ENCODE data around the gene DIPK1C.

Gene DIPK1C

DNA sequence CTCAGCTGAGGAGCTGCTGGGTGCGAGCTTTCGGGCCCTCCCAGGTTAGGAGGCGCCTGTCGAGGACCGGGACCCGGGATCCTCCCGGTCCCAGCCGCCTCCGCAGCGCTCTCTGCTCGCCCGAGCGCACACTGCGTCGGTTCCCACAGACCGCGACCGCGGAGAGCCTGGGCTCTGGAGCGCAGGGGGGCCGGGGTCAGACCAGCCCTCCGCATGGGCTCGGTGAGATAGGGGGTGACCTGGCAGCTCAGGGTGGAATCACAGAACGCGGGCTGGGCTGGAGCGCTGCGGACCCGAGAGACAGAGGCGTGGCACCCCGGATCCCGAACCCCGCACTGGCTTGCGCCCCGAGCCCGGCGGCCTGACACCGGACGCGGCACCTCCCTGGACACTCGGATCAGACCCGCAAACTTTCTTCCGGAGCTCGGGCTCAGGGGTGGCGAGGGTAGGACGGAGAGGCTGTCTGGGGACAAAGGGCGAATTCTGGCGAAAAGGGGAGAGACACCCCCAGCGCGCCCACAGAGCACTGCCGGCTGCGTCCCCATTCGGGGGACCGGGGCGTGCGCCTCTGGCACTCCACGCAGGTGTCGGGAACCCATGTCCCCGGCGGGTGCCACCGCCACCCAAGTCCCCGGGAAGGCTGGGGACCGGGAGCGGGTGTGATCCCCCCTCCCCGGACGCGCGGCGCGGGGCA is 612 bp downstream of the DIPK1C start:
- no peak for DNase-seq
- in situ Hi-C loops (cut with HindIII; ENCODE audit: low pct_ligation_motif_present, low pct_unique_long_range_greater_than_20kb, low sequenced_read_pairs) = no loop called here

DNA sequence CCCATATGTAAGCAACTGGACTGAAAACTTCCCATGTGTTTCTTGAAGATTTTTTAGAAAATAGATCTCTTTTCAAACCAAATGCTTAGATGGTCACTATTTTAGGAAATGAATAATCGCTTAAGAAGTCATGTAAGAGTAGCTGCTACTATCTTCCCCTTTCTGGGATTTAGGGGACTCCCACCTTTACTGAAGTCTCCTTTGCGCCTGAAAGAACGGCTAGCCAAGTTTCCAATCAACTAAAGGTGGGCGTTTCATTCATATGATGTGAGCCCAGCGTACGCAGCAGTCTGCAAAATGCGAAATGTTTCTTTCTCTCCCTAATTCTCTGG is 1.1 kb downstream of the DIPK1C start:
- DNase-seq = no peak
- in situ Hi-C loops (cut with HindIII; ENCODE audit: low pct_ligation_motif_present, low pct_unique_long_range_greater_than_20kb, low sequenced_read_pairs) = no loop called here

DNA sequence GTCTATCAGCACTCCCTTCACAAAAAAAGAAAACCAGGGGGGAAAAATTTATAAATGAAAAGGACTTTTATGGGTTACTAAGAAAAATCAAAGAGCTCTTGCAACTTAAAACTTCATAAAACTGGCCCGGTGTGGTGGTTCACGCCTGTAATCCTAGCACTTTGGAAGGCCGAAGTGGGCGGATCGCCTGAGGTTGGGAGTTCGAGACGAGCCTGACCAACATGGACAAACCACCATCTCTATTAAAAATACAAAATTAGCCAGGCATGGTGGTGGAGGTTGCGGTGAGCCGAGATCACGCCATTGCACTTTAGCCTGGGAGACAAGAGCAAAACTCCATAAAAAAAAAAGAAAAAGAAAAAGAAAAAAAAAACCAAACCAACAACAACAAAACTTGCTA is 1.7 kb downstream of the DIPK1C start:
- DNase-seq = no peak
- in situ Hi-C loops (cut with HindIII; ENCODE audit: low pct_ligation_motif_present, low pct_unique_long_range_greater_than_20kb, low sequenced_read_pairs) = no loop called here

DNA sequence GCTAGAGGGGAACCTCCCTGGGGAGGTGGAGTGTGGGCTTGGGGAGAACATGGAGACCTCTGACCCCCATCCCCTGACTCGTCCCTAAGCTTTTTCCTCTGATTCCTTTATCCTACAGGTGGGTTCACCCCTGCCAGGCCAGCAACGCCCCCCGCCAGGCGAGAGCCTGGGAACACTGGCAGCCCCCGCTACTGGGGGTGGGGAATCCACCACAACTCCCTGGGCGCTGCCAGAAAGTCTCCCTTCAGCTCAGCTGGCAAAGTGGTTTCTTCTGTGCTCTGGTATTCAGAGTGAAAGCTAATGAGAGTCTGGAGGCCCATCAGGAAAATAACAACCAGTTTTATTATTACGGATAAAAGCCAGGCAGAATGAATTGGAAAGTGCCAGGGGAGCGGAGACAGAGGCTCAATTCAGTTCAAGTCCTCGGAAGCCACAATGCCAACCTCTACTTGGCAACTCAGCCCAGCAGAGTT is 2.8 kb downstream of the DIPK1C start:
- no peak for DNase-seq

DNA sequence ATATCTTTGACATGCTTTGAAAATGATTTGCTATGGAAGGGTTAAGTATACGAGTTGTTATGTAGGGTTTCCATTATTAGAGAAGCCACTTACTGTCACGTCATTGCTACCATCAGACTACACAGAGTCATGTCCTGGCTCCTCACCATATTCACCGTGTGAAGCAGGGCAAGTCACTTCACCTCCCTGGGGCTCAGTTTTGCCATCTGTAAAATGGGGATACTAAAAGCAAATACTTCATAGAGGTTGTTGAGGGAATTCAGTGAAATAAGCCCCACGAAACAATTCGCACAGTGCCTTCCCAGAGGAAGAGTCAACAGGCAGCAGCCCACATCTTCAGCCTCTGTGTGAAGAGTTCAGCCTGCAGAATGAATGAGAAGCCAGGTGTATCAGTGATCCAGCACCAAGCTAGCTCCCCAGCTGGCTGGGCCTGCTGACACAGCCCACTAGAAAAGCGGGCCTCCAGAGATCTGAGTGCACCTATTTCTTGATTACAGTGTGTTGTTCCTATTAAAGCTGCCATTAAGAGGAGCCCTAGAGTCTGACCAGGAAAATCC is 3.4 kb downstream of the DIPK1C start:
- DNase-seq = no peak
- in situ Hi-C loops (cut with HindIII; ENCODE audit: low pct_ligation_motif_present, low pct_unique_long_range_greater_than_20kb, low sequenced_read_pairs) = no loop called here

More for the DNA sequence above, 2.8 kb downstream of the DIPK1C start:
- in situ Hi-C loops (cut with HindIII; ENCODE audit: low pct_ligation_motif_present, low pct_unique_long_range_greater_than_20kb, low sequenced_read_pairs) = no loop called here

DNA sequence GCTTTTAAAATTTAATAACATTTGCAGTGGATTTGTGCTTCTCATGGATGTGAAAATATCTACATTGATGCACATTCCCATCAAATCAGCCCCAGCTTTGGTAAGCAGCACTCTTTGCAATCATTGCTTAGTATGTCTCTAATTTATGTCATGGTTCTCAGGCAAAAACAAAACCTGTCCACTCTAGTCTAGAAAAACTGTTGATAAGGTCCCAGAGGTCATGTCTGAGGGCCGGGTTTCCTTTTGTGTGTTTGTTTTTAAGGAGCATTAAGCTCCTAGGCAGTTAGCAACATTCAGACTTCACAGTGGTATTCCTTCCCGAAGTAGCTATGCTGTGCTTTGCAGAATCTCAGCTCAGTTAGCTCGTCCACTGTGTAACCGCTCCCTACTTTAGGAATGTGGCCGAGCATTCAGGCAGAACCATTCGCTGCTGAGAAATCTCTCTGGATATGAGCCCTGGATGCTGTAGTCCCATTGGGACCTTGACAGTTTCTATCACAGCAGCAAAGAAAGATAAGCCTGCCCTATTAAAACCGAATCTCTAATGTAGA is 4.0 kb downstream of the DIPK1C start:
- in situ Hi-C loops (cut with HindIII; ENCODE audit: low pct_ligation_motif_present, low pct_unique_long_range_greater_than_20kb, low sequenced_read_pairs) = no loop called here
- no peak for DNase-seq

DNA sequence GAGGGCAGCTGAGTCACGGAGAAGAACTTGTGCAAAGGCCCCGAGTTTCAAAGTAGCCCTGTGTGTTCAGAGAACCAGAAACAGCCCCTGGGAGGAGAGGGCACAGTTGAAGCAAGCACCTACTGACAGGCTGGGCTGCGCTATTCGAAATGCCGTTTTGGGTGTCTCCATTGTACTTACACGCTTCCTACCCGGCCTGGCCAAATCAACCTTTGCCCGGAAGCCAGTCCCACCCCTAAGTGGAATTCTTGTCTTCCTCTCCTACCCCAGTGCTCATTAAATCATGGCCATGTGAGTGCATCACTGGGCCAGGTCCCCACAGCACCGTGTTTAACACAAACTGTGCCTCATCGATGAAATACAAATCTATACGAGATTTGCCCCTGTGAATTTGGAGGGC is 6.0 kb downstream of the DIPK1C start:
- in situ Hi-C loops (cut with HindIII; ENCODE audit: low pct_ligation_motif_present, low pct_unique_long_range_greater_than_20kb, low sequenced_read_pairs) = no loop called here
- no peak for DNase-seq

DNA sequence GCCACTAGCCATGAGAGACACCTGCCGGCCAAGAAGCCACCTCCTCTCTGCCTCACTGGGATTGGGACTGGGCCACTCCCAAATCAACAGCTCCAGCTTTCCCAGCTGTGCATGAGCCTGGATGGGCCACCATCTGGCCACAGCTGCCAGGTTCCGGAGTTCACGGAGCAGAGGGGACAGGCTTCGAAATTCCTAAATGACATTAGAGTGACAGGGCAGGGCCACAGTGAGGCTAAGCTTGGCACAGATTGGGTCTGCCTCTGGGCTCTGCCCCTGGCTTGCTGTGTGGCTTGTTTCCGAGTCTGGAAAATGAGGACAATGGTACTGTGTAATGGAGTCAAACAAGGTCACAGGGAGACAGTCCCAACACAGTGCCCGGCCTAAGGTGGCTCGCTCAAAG is 6.5 kb downstream of the DIPK1C start:
- in situ Hi-C loops (cut with HindIII; ENCODE audit: low pct_ligation_motif_present, low pct_unique_long_range_greater_than_20kb, low sequenced_read_pairs) = no loop called here
- no peak for DNase-seq

DNA sequence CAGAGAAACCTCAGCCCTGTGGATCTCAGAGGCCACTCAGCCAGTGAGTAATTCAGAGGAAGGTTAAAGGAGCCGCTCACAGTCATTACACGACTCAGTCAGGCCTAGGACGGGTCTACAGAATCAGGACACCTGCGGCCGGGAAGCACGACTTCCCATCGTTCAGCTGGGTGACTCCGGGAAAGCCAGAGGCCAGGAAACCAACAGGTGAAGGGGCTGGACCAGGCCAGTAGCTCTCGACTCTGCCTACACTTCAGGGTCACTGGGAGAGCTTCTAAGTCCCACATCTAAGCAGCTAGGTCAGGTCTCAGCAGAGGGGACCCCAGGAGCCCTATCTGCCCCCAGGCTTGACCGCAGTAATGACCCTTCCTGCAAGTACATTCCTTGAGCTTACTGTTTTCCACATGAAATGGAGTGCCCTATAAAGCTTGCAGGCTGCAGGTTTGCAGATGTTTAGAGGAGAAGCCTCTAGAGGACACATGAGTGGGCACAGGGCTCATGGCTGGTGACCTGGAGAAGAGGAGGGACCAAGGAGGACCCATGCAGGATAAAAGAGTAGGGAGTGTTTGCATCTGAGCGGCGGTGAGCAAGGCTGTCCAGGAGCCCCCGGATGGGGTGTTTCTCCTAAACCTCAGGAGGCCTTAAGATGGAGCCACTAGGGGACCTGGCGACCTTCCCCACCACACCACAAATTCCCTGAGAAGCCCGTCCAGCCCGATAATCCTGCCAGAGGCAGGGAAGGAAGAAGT is 9.5 kb downstream of the DIPK1C start:
- in situ Hi-C loops (cut with HindIII; ENCODE audit: low pct_ligation_motif_present, low pct_unique_long_range_greater_than_20kb, low sequenced_read_pairs) = no loop called here
- no peak for DNase-seq

DNA sequence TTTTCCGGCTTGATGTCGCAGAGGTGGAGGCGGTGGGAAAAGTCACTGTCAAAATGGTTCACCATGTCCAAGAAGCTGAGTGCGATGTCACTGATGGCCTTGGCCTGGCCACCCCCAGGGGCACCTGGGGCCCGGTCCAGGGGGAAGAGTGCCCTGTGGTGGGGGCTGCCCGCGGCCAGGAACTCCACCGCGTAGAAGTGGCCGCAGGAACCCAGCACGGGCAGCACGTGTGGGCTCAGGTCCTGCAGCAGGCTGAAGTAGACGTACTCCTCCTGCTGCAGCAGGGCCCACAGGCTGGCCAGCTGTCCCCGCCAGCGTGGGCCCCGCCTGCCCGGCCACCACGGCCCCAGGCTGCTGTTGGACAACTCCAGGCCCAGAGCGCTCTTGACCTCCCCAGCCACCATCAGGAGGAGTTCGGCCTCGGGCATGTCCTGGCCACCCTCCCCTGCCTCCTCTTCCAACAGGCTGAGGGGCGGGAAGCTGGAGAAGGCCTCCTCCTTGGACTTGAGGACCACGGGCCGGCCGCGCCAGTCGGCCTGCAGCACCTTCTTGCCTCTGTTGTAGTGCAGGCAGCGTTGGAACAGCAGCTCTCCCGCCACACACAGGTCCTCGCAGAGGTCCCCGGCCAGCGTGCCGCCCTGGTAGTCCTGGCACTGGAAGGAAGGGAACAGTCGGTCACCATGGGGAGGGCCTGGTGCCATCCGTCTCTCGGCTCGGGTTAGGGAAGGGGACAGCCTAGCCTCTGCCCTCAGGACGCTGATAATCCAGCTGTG is 10.3 kb downstream of the DIPK1C start:
- no peak for DNase-seq

DNA sequence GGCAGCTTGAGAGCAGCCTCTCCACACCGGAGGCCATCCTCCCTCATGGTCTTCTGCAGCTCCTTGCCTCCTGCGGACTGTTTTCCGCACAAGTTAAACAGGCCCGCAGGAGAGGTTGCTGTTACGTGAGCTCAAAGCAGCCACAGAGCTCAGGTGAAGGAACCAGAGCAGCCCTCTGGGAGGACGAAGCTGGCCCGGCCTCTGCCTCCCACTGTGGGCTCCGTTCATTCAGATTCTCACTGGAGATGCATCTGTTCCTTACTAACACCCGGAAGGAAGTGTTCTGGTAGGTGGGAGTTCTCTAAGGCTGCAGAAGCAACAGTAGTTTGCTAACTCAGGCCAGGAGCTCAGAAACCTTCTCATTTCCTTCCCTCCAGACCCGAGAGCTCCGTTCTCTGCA is 10.9 kb downstream of the DIPK1C start:
- in situ Hi-C loops (cut with HindIII; ENCODE audit: low pct_ligation_motif_present, low pct_unique_long_range_greater_than_20kb, low sequenced_read_pairs) = no loop called here
- DNase-seq = no peak

More for the DNA sequence above, 10.3 kb downstream of the DIPK1C start:
- in situ Hi-C loops (cut with HindIII; ENCODE audit: low pct_ligation_motif_present, low pct_unique_long_range_greater_than_20kb, low sequenced_read_pairs) = no loop called here

DNA sequence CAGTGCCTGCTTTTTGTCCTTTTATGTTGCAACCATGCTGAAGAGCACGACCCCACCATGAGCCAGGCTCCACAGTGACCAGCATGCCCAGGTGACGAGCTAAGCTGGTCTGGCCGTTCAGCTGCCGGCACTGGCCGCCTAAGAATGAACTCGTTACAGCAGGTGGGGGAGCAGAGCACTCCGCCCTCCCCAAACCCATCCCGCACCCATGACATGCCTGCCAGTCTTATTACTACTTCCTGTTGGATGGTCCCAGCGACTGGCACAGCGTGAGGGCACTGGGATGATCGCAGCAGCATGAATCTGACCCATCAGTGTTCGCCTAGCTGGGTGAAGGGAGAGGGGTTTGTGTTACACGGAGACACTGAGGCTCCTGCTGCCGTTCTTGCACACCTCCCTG is 11.5 kb downstream of the DIPK1C start:
- in situ Hi-C loops (cut with HindIII; ENCODE audit: low pct_ligation_motif_present, low pct_unique_long_range_greater_than_20kb, low sequenced_read_pairs) = no loop called here
- no peak for DNase-seq

DNA sequence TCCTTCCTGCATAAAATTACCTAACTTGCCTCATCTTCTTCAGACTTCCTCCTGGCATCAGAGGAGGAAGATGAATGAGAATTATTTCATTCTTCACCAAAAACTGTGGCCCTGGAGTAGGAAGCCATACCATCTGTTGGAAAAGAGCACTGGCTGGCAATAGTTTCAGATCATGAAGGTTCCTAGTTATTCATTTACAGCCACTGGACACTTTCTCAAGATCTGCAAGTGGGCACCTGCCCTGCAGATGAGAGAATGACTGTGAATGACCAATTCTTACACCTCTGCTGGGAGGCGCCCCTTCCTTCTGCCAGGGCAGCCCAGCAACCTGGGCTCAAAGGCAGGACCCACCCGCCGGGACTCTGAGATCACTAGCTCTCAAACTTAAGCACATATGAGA is 13.0 kb downstream of the DIPK1C start:
- DNase-seq = no peak
- in situ Hi-C loops (cut with HindIII; ENCODE audit: low pct_ligation_motif_present, low pct_unique_long_range_greater_than_20kb, low sequenced_read_pairs) = no loop called here

DNA sequence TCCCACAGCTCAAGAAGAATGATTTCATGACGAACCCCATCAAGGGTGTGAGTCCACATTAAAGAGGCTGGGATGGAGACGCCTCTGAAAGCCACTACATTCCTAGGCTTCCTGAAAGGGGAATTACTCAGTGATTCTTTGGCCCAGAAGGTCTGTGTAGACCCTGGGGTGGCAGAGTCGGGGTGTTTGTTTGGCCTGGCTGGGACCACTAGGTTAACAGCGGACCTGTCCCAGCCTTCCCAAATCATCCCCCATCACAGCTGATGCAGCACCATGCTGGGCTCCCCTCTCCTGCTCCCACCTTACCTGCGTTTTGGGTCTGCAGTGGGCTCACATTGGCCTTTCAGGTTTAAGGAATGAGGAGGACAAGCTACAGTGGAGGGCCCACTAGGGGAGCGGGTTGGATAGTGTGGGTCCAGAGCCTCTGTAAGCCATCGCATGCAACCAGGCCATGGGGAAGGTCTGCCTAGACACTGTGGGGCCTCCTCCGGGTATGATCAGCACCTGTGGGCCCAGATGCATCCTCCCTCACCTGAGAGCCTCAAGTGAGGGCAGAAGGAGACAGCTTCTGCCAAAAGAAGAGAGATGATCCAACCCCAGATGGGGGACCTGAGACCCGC is 16.2 kb downstream of the DIPK1C start:
- no peak for DNase-seq
- in situ Hi-C loops (cut with HindIII; ENCODE audit: low pct_ligation_motif_present, low pct_unique_long_range_greater_than_20kb, low sequenced_read_pairs) = no loop called here

DNA sequence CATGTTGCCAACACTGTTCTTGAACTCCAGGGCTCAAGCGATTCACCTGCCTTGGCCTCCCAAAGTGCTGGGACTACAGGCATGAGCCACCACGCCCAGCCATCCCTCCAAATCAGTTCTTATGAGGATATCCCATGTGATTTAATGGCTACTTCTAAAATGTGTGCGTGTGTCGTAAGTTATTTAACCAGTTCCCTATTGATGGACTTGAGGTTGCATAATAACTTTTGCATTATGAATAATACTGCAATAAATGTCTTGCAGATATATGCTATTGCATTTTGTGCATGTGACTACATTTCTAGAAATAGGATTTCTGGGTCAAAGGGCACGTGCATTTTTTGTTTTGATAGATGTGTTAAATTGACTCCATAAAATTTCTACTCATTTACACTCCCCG is 19.0 kb downstream of the DIPK1C start:
- in situ Hi-C loops (cut with HindIII; ENCODE audit: low pct_ligation_motif_present, low pct_unique_long_range_greater_than_20kb, low sequenced_read_pairs) = no loop called here
- DNase-seq = no peak

DNA sequence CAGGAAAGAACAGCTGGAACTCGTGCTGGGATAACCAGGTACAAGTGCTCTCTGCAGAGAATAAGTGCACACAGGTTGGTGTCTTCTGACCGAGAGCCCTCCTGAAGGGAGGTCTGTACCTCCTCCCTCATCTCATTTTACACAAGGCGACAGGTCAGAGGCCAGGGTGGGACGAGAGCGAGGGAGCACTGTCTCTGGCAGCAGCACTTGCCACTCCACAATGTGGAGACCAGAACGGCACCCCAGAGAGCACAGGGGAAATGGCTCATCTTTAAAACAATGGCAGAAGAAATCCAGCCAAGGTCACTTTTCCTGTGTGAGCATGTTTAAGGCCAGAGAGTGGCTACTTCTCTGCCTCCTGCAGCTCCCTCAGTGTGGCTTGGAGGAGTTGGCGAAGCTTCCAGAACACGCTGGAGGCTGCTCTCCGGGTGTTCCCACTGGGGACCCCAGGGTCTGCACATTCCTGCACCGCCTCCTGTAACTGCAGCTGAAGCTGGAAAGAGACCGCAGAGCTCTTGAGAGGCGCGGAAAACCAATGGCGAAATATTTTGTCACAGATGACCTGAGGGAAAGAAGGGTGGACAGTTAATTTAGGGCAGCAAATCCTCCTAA is 20.8 kb downstream of the DIPK1C start:
- in situ Hi-C loops (cut with HindIII; ENCODE audit: low pct_ligation_motif_present, low pct_unique_long_range_greater_than_20kb, low sequenced_read_pairs) = no loop called here
- no peak for DNase-seq

DNA sequence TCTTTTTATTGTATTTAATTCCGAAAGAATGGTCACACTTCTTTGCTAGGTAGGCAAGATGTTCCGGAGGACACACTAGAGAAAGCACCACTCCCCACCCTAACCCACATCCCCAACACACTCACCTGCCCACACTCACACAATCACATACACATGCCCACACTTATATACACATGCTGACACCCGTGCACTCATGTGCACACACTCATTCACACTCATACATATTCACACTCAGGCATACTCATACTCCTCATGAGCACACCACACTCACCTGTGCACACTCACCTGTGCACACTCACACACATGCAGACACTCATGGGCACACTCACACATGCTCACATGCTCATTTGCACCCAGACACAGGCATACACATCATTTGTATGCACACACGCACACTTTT is 21.4 kb downstream of the DIPK1C start:
- in situ Hi-C loops (cut with HindIII; ENCODE audit: low pct_ligation_motif_present, low pct_unique_long_range_greater_than_20kb, low sequenced_read_pairs) = no loop called here
- DNase-seq = no peak

DNA sequence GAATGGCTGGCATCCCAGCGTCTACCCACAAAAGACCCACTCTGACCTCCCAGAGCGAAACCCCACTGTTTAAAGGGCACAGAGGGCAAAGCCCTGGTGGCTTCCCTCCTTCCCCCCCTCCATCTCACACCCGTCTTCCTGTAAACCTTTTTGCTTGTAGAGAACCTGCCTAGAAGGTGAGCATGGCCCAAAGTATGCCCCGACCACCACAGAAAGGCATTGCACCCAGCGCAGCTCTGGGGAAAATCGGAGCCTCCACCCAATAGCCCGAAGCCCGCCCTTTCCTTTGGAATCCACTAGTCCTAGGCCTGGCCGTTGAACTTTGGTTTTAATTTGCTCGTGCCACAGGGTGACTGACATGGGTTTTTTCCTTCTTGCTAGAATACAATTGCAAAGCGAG is 22.6 kb downstream of the DIPK1C start:
- in situ Hi-C loops (cut with HindIII; ENCODE audit: low pct_ligation_motif_present, low pct_unique_long_range_greater_than_20kb, low sequenced_read_pairs) = no loop called here
- no peak for DNase-seq

All from ACHN (cell line).